GM18858 (cell line): ENCODE data around the gene AIM2.
A peak's percentile ranks its signal among the peaks of the same experiment; 100 is the strongest.
"Not testable (repeated sequence)": the region's sequence is repeated elsewhere in the genome, so short reads cannot be mapped to it uniquely, and the experiment has no call there.

ENCODE experiments used
- ATAC-seq: cut with Tn5 transposase; IDR thresholded peaks from one replicate; pipeline ENCODE4 v1.9.1; 2021; ENCODE audit not compliant: unreplicated experiment

Gene AIM2

GRCh38 chr1:159081626-159082025 lies 5.1 kb upstream of the AIM2 start:
- ATAC-seq, result no peak

- no peak for ATAC-seq
These were observed 3.0 kb upstream of the AIM2 start for GRCh38 chr1:159079525-159079924.

- peak; percentile 64 for ATAC-seq
These were observed 775 bp upstream of the AIM2 start for GRCh38 chr1:159077120-159077961.

GRCh38 chr1:159071970-159072582 lies 4.5 kb downstream of the AIM2 start:
- ATAC-seq, result no peak

GRCh38 chr1:159068886-159069285 lies 7.7 kb downstream of the AIM2 start:
- ATAC-seq, result no peak

GRCh38 chr1:159067699-159068621 lies 8.6 kb downstream of the AIM2 start:
- peak; percentile 85 for ATAC-seq

GRCh38 chr1:159066108-159066507 lies 10.5 kb downstream of the AIM2 start:
- ATAC-seq, result no peak

GRCh38 chr1:159065106-159065505 lies 11.5 kb downstream of the AIM2 start:
- ATAC-seq, result no peak

GRCh38 chr1:159058751-159059150 lies 17.8 kb downstream of the AIM2 start:
- no peak for ATAC-seq

- ATAC-seq, result no peak
These were observed 20.4 kb downstream of the AIM2 start for GRCh38 chr1:159056069-159056698.

- ATAC-seq, result no peak
These were observed 21.4 kb downstream of the AIM2 start for GRCh38 chr1:159055181-159055641.

- no peak for ATAC-seq
These were observed 22.1 kb downstream of the AIM2 start for GRCh38 chr1:159054427-159054826.

GRCh38 chr1:159051436-159051835 lies 25.1 kb downstream of the AIM2 start:
- ATAC-seq, result no peak

- ATAC-seq, result not testable (repeated sequence)
These were observed 30.1 kb downstream of the AIM2 start for GRCh38 chr1:159046486-159046885.

GRCh38 chr1:159040893-159041724 lies 35.5 kb downstream of the AIM2 start:
- no peak for ATAC-seq

- ATAC-seq, result no peak
These were observed 36.4 kb downstream of the AIM2 start for GRCh38 chr1:159040206-159040605.

GRCh38 chr1:159030877-159031447 lies 45.6 kb downstream of the AIM2 start:
- ATAC-seq, result no peak

GRCh38 chr1:159030311-159030710 lies 46.3 kb downstream of the AIM2 start:
- ATAC-seq, result no peak

- ATAC-seq, result not testable (repeated sequence)
These were observed 49.7 kb downstream of the AIM2 start for GRCh38 chr1:159026841-159027240.

GRCh38 chr1:159025043-159025442 lies 51.5 kb downstream of the AIM2 start:
- no peak for ATAC-seq
